Measurements from ENCODE around the gene ZP1. TPM values are rescaled to one million over a fixed set of nuclear protein-coding genes. Genes with fewer than 3 reads are reported as not detected.

Gene ZP1
- total and polyA plus RNA-seq, 2 donors = 0.35 TPM; not detected in 1

- H3K36me3 ChIP-seq (ENCODE audit: insufficient read depth) = no peaks in the 10 kb centered on the region
- no peak overlapping the region for H3K27ac ChIP-seq (ENCODE audit: low read depth)
- DNase-seq (ENCODE audit: extremely low spot score) = no peak
- no peak overlapping the region for H3K4me3 ChIP-seq (ENCODE audit: low read depth, low read length)
- WGBS = 64% methylated on average over 5 of the region's 5 CpGs
- no peaks in the 10 kb centered on the region for H3K4me1 ChIP-seq (ENCODE audit: insufficient read depth)
Measured at GRCh38 chr11:60887556-60887955, 20.2 kb downstream of the ZP1 start.

GRCh38 chr11:60889869-60890311 lies 22.5 kb downstream of the ZP1 start:
- no peaks in the 10 kb centered on the region for H3K36me3 ChIP-seq (ENCODE audit: insufficient read depth)
- H3K4me3 ChIP-seq (ENCODE audit: low read depth, low read length) = no peak overlapping the region
- H3K27ac ChIP-seq (ENCODE audit: low read depth) = no peak overlapping the region
- H3K4me1 ChIP-seq (ENCODE audit: insufficient read depth) = no peaks in the 10 kb centered on the region
- no peak for DNase-seq (ENCODE audit: extremely low spot score)
- WGBS = 65% methylated on average over 6 of the region's 6 CpGs

- H3K36me3 ChIP-seq (ENCODE audit: insufficient read depth) = no peaks in the 10 kb centered on the region
- H3K4me3 ChIP-seq (ENCODE audit: low read depth, low read length) = no peak overlapping the region
- 60% methylated on average over 5 of the region's 5 CpGs for WGBS
- no peaks in the 10 kb centered on the region for H3K4me1 ChIP-seq (ENCODE audit: insufficient read depth)
- no peak for DNase-seq (ENCODE audit: extremely low spot score)
- no peak overlapping the region for H3K27ac ChIP-seq (ENCODE audit: low read depth)
Measured at GRCh38 chr11:60890696-60891095, 23.4 kb downstream of the ZP1 start.

- Histone ChIP-seq H3K36me3 (ENCODE audit: insufficient read depth) (no peaks in the 10 kb centered on the region), H3K27ac (ENCODE audit: low read depth) (no peak overlapping the region)
- 69% methylated on average over 7 of the region's 7 CpGs for WGBS
Measured at GRCh38 chr11:60891103-60891741, 23.9 kb downstream of the ZP1 start.

GRCh38 chr11:60895687-60896086 lies 28.3 kb downstream of the ZP1 start:
- Histone ChIP-seq H3K4me1 (ENCODE audit: insufficient read depth) (no peaks in the 10 kb centered on the region), H3K27ac (ENCODE audit: low read depth) (no peak overlapping the region), H3K36me3 (ENCODE audit: insufficient read depth) (peaks cover 2% of the 10 kb centered on the region), H3K4me3 (ENCODE audit: low read depth, low read length) (no peak overlapping the region)
- DNase-seq (ENCODE audit: extremely low spot score) = no peak
- WGBS = 88% methylated on average over 5 of the region's 5 CpGs

More at GRCh38 chr11:60891103-60891741, 23.9 kb downstream of the ZP1 start:
- H3K4me1 ChIP-seq (ENCODE audit: insufficient read depth) = no peaks in the 10 kb centered on the region
- no peak overlapping the region for H3K4me3 ChIP-seq (ENCODE audit: low read depth, low read length)
- DNase-seq (ENCODE audit: extremely low spot score) = no peak

GRCh38 chr11:60897496-60897895 lies 30.2 kb downstream of the ZP1 start:
- Histone ChIP-seq H3K36me3 (ENCODE audit: insufficient read depth) (peaks cover 4% of the 10 kb centered on the region), H3K4me1 (ENCODE audit: insufficient read depth) (no peaks in the 10 kb centered on the region), H3K4me3 (ENCODE audit: low read depth, low read length) (no peak overlapping the region), H3K27ac (ENCODE audit: low read depth) (no peak overlapping the region)
- WGBS = 95% methylated on average over 4 of the region's 4 CpGs
- DNase-seq (ENCODE audit: extremely low spot score) = no peak

- DNase-seq (ENCODE audit: extremely low spot score) = no peak
- 60% methylated on average over 12 of the region's 12 CpGs for WGBS
- H3K4me3 ChIP-seq (ENCODE audit: low read depth, low read length) = no peak overlapping the region
- H3K36me3 ChIP-seq (ENCODE audit: insufficient read depth) = peaks cover 4% of the 10 kb centered on the region
- H3K27ac ChIP-seq (ENCODE audit: low read depth) = no peak overlapping the region
- H3K4me1 ChIP-seq (ENCODE audit: insufficient read depth) = no peaks in the 10 kb centered on the region
Measured at GRCh38 chr11:60899046-60899936, 31.9 kb downstream of the ZP1 start.

GRCh38 chr11:60899977-60900376 lies 32.6 kb downstream of the ZP1 start:
- no peak overlapping the region for H3K4me3 ChIP-seq (ENCODE audit: low read depth, low read length)
- peaks cover 4% of the 10 kb centered on the region for H3K36me3 ChIP-seq (ENCODE audit: insufficient read depth)
- H3K27ac ChIP-seq (ENCODE audit: low read depth) = no peak overlapping the region
- DNase-seq (ENCODE audit: extremely low spot score) = no peak
- WGBS = 62% methylated on average over 4 of the region's 4 CpGs
- no peaks in the 10 kb centered on the region for H3K4me1 ChIP-seq (ENCODE audit: insufficient read depth)

- Histone ChIP-seq H3K36me3 (ENCODE audit: insufficient read depth) (peaks cover 4% of the 10 kb centered on the region), H3K4me3 (ENCODE audit: low read depth, low read length) (no peak overlapping the region), H3K27ac (ENCODE audit: low read depth) (no peak overlapping the region), H3K4me1 (ENCODE audit: insufficient read depth) (no peaks in the 10 kb centered on the region)
- WGBS = 81% methylated on average over 13 of the region's 13 CpGs
- no peak for DNase-seq (ENCODE audit: extremely low spot score)
Measured at GRCh38 chr11:60900673-60901404, 33.5 kb downstream of the ZP1 start.

- peaks cover 2% of the 10 kb centered on the region for H3K36me3 ChIP-seq (ENCODE audit: insufficient read depth)
- no peak overlapping the region for H3K4me3 ChIP-seq (ENCODE audit: low read depth, low read length)
- WGBS = 91% methylated on average over 11 of the region's 11 CpGs
- no peak overlapping the region for H3K27ac ChIP-seq (ENCODE audit: low read depth)
- H3K4me1 ChIP-seq (ENCODE audit: insufficient read depth) = no peaks in the 10 kb centered on the region
- no peak for DNase-seq (ENCODE audit: extremely low spot score)
Measured at GRCh38 chr11:60902625-60903024, 35.3 kb downstream of the ZP1 start.

GRCh38 chr11:60905047-60905446 lies 37.7 kb downstream of the ZP1 start:
- peak overlapping the region; percentile 89 for H3K4me3 ChIP-seq (ENCODE audit: low read depth, low read length)
- no peak for DNase-seq (ENCODE audit: extremely low spot score)
- WGBS = 45% methylated on average over 6 of the region's 6 CpGs
- no peaks in the 10 kb centered on the region for H3K4me1 ChIP-seq (ENCODE audit: insufficient read depth)
- peaks cover 2% of the 10 kb centered on the region for H3K36me3 ChIP-seq (ENCODE audit: insufficient read depth)
- no peak overlapping the region for H3K27ac ChIP-seq (ENCODE audit: low read depth)

GRCh38 chr11:60905551-60906113 lies 38.3 kb downstream of the ZP1 start:
- H3K4me1 ChIP-seq (ENCODE audit: insufficient read depth) = no peaks in the 10 kb centered on the region

More at GRCh38 chr11:60905551-60906113, 38.3 kb downstream of the ZP1 start:
- WGBS = 3% methylated on average over 16 of the region's 16 CpGs
- no peak for DNase-seq (ENCODE audit: extremely low spot score)
- H3K4me3 ChIP-seq (ENCODE audit: low read depth, low read length) = peak overlapping the region; percentile 89
- peak overlapping the region; percentile 76 for H3K27ac ChIP-seq (ENCODE audit: low read depth)
- H3K36me3 ChIP-seq (ENCODE audit: insufficient read depth) = peaks cover 2% of the 10 kb centered on the region

Data from urinary bladder (tissue), 4 donors.